IPS DF 19.7 (cell line): Measurements from ENCODE around the gene ROPN1.
"Not testable (repeated sequence)": the region's sequence is repeated elsewhere in the genome, so short reads cannot be mapped to it uniquely, and the experiment has no call there.

Experiments used
- DNase-seq: peaks from one replicate; pipeline ENCODE4 v3.0.0-alpha.2; 2013; ENCODE audit warnings: low read depth, low spot score

Gene ROPN1

DNA sequence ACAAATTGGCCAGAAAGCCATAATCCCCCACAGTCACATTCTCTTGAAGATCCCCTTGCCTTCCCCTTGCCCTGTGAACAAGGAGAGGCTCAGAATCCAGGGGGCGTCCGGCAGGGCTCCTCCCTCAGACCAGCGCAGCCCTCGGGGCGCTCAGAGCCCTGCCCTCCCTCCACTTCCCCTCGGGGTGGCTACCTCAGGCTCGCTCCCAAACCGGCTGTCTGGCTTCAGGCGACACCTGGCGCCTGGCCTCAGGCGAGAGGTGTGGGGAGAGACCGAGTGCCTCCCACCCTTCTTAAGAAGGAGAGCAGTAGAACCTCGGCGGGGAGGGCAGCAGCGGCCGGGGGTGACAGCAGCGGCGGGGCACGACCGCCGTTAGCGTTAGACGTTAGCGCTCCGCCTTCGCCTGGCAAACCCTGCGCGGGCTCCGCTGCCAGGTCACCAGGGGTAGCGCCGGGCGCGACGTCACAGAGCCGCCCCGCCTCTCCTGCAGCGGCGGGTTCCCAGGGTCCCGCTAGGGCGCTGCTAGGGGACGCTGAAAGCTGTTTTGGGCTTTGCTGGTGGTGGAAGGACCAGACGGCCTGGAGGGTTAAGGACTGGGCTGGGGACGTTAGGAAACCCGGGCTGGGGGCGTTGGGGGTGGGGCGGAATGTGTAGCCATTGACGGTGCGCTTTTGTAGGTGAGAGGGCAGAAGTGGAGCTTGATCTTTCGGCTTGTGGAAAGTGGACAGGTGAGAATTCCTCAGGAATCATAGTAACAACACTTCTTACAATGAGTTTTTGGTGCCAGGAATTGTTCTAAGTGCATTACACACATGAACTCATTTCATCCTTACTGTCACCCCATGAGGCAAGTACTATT, at the start of gene ROPN1:
Gene ROPN1 (minus strand): TSS at position 395 of the 859 bp plus-strand sequence. CDS start 11,643 bp downstream, outside the sequence.
- DNase-seq: not testable (repeated sequence)

GRCh38 chr3:124041553-124041952, 49.6 kb upstream of the ROPN1 start:
- no peak for DNase-seq

DNA sequence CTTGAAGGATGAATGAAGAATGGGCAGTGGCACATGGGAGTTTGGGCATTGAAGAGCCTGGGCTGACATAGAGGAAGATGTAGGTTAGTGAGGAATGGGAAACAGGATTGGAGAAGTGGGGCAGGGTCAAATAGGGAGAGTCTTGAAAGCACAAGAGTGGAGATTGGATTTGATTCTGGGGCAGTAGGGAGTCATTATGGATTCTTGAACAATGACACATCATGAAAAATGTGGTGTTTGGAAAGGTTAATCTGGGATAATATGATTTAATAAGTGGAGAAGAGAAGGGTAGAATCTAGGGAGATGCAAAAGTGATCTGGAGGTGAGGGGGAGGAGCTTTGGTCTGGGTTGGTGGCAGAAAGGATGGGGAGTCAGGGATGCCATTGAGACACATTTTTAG, 45.4 kb upstream of the ROPN1 start:
- no peak for DNase-seq

- DNase-seq: not testable (repeated sequence)
These were observed 44.3 kb upstream of the ROPN1 start for GRCh38 chr3:124036214-124036613.

- no peak for DNase-seq
These were observed 43.7 kb upstream of the ROPN1 start for GRCh38 chr3:124035463-124036121.

GRCh38 chr3:124034844-124035152, 42.9 kb upstream of the ROPN1 start:
- no peak for DNase-seq

- DNase-seq: no peak
These were observed 42.3 kb upstream of the ROPN1 start for GRCh38 chr3:124034016-124034843.

- DNase-seq: no peak
These were observed 41.6 kb upstream of the ROPN1 start, which contains the start of gene KALRN for GRCh38 chr3:124033360-124034015. Gene KALRN, plus strand, starts transcription at chr3:124033369.

DNA sequence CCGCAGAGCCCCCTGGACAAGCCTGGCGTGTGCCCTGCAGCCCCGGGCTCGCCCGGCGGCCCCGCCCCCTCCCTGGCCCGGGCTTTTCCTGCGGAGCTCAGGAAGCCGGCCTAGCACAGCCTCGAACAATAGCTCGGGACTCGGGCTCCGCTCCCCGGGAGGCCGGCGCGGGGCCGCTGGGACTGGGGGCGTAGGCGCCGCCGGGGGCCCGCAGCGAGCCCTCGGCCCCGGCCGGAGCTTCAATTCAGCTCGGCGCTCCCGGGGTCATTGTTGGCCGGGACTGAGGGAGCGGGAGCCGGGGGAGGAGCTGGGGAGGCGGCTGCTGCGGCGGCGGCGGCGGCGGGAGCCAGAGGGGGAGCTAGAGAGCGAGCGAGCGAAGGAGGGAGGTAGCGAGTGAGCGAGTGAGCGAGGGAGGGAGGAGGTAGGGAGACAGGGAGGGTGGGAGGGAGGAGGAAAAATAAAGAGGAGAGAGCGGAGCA, 41.0 kb upstream of the ROPN1 start:
- peak; percentile 47 for DNase-seq

DNA sequence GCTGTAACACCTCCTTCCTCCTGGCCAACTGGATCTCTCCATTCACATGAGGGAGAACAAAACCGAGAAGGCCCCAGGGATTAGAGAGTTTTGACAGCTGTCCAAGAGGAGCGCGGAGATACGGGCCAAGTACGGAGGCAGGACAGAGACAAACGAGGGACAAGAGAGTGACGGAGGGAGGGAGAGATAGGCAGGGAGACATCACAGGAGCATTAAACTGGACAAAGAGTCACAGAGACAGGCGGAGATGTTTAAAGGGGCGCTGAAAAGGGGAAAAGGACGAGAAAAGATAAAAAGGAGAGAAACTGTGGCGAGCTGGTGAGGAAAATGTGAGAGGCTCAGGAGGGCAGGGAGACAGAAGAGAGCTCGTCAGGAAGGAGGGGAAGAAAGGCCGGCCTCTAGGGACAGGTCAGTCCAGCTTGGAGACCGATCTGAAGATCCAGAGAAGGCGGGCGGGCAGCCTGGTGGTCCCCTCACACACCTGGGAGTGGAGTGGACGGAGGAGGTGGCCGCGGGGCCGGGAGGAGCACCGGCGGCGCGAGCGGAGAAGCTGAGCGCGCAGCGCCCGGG, 40.5 kb upstream of the ROPN1 start:
- no peak for DNase-seq

DNA sequence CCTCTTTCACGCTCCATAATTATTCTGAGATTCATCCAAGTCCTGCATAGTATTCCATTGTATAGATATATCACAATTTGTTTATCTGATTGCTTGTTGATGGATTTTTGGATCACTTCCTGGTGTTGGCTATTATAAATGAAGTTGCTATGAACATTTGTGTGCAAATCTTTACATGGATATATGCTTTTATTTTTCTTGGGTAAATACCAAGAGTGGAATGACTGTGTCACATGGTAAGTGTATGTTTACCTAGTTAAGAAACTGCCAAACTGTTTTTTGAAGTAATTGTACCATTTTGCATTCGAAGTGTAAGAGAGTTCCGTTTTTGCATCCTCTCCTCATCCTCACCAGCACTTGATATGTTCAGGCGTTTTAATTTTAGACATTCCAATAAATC, 34.6 kb upstream of the ROPN1 start:
- DNase-seq: no peak

DNA sequence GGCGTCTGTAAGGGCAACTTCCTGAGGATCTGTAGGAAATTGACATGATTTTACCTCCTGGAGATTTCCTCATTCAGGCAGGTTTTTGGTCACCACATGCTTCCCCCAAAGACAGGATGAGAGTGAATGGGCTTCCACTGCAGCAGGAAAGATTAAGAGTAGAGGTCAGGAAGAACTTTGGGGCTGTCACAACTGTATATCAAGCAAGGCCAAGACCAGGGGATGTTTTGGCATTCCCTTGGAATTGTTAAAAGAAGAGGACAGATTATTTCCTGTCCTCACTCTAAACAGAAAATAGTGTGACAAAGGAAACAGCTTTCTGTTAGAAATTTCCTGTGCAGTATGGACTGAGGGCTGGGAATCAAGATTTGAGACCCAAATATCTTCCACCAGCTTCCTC, 31.6 kb upstream of the ROPN1 start:
- DNase-seq: not testable (repeated sequence)

- DNase-seq: no peak
These were observed 27.4 kb upstream of the ROPN1 start for GRCh38 chr3:124019291-124019690.

GRCh38 chr3:124017502-124017901, 25.6 kb upstream of the ROPN1 start:
- not testable (repeated sequence) for DNase-seq

- DNase-seq: peak; percentile 52
These were observed 24.6 kb upstream of the ROPN1 start for GRCh38 chr3:124016483-124016882.

GRCh38 chr3:124014366-124014942, 22.5 kb upstream of the ROPN1 start:
- DNase-seq: no peak

DNA sequence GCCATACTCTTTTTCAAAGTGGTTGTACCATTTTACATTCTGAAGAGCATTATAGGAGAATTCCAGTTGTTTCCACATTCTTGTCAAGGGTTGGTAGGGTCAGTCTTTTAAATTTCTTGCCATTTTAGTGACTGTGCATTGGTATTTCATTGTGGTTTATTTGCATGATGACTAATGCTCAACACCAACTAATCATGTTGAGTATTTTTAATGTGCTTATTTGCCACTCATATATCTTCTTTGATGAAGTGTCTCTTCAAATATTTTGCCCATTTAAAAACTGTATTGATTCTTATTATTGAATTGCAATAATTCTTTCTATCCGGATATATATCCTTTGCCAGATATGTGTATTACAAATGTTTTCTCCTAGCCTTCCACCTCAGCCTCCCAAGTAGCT, 16.4 kb upstream of the ROPN1 start:
- not testable (repeated sequence) for DNase-seq

- DNase-seq: no peak
These were observed 15.3 kb upstream of the ROPN1 start for GRCh38 chr3:124007186-124007585.

DNA sequence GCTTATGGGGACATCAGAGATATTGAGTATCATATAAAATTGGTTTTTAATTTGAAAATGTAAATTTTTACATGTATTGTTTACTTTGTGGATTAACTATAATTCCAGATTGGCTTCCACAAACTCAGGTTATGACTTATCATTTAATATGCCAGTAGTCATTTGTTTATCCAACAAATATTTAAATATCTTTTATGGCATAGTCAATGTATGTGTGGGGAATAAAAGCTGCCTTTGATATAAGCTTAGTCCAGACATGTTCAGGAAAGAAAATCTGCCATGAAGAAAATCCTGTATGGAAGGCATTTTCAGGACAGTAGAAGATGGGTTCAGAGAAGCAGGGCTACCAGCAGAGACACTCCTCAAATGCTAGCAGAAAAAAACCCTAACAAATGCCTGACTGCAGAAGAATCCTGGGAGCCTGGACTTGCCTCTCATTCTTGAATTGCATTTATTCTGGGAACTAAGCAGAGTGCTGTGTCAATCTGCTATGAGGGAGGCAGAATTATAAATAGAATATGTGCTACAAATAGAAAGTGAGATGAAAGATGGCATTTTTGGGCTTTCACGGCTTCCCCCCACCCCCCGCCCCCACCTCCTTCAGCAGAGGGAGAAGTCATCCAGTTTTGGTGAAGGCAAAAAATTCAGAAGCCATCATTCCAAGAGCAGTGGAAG, 10.6 kb upstream of the ROPN1 start:
- DNase-seq: not testable (repeated sequence)

DNA sequence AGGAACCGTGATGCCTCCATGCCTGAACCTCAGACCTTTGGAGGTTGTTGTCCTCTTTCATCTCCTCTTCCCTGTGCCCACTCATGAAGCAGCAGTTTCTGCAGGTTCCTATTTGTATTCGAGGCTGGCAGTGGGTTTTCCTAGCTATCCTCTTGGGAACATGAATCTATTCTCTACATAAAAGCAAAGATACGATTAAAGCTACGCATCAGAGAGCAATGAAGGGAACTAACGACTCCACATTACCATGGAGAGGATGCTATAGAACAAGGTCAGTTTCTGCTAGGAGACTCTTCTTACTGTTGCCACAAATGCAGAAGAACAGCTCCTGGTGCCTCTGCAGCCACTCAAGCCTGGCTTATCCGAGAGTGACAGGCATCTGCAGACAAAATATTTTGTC, 9.4 kb upstream of the ROPN1 start:
- not testable (repeated sequence) for DNase-seq
